Stimulated activated naive CD8-positive, alpha-beta T cell treated with anti-CD3 and anti-CD28 coated beads, Interleukin-15, Interleukin-2, amounts not matched to agents 100 ng/mL and 50 ng/mL, for 24 hours (primary cell): ENCODE measurements around the gene TTC19.

Source experiments
- H3K27ac Mint-ChIP-seq: one replicate; pipeline ENCODE4 v1.8.0; 2021; ENCODE audit warnings: mild to moderate bottlenecking, mixed read lengths
- H3K27me3 Mint-ChIP-seq: one replicate; pipeline ENCODE4 v1.8.0; 2021; ENCODE audit warnings: mixed read lengths
- H3K36me3 Mint-ChIP-seq: one replicate; pipeline ENCODE4 v1.8.0; 2021; ENCODE audit warnings: low read depth, mixed read lengths
- H3K4me1 Mint-ChIP-seq: one replicate; pipeline ENCODE4 v1.8.0; 2021; ENCODE audit warnings: low read depth, mixed read lengths
- H3K4me3 Mint-ChIP-seq: one replicate; pipeline ENCODE4 v1.8.0; 2021; ENCODE audit warnings: mild to moderate bottlenecking, mixed read lengths
- H3K9me3 Mint-ChIP-seq: one replicate; pipeline ENCODE4 v1.8.0; 2021; ENCODE audit warnings: mixed read lengths

Gene TTC19

GRCh38 chr17:15999141-15999973, at the start of gene TTC19, which contains the start of gene ZSWIM7:
TTC19 (plus strand) TSS chr17:15999824; CDS start chr17:15999849, 25 bp downstream.
ZSWIM7 (minus strand) TSS chr17:15999704; CDS start chr17:15999594, 110 bp downstream.
- Mint-ChIP-seq H3K4me1 (peaks cover 42% of the 10 kb centered on the region), H3K9me3 (no peaks in the 10 kb centered on the region), H3K27ac (peak within 1 kb of the TSS; percentile 98), H3K36me3 (peaks cover 47% of the 10 kb centered on the region), H3K4me3 (peak within 1 kb of the TSS; percentile 99), H3K27me3 (no peaks in the 10 kb centered on the region)

- H3K27me3 Mint-ChIP-seq = peaks cover 16% of the 10 kb centered on the region
- H3K9me3 Mint-ChIP-seq = no peaks in the 10 kb centered on the region
- no peaks in the 10 kb centered on the region for H3K36me3 Mint-ChIP-seq
- no peak overlapping the region for H3K4me3 Mint-ChIP-seq
- peaks cover 16% of the 10 kb centered on the region for H3K4me1 Mint-ChIP-seq
- no peak overlapping the region for H3K27ac Mint-ChIP-seq
These were observed 48.1 kb upstream of the TTC19 start for GRCh38 chr17:15951368-15952047.

- peaks cover 16% of the 10 kb centered on the region for H3K4me1 Mint-ChIP-seq
- H3K9me3 Mint-ChIP-seq = no peaks in the 10 kb centered on the region
- no peak overlapping the region for H3K27ac Mint-ChIP-seq
- peaks cover 14% of the 10 kb centered on the region for H3K27me3 Mint-ChIP-seq
- no peak overlapping the region for H3K4me3 Mint-ChIP-seq
- H3K36me3 Mint-ChIP-seq = no peaks in the 10 kb centered on the region
These were observed 47.5 kb upstream of the TTC19 start for GRCh38 chr17:15952048-15952532.

GRCh38 chr17:15952916-15953790, 46.5 kb upstream of the TTC19 start:
- Mint-ChIP-seq H3K36me3 (no peaks in the 10 kb centered on the region), H3K27ac (no peak overlapping the region), H3K4me1 (peaks cover 23% of the 10 kb centered on the region), H3K9me3 (no peaks in the 10 kb centered on the region), H3K4me3 (no peak overlapping the region), H3K27me3 (peaks cover 10% of the 10 kb centered on the region)

- no peaks in the 10 kb centered on the region for H3K36me3 Mint-ChIP-seq
- no peak overlapping the region for H3K4me3 Mint-ChIP-seq
- H3K4me1 Mint-ChIP-seq = peaks cover 34% of the 10 kb centered on the region
- H3K27ac Mint-ChIP-seq = no peak overlapping the region
- peaks cover 15% of the 10 kb centered on the region for H3K27me3 Mint-ChIP-seq
- H3K9me3 Mint-ChIP-seq = no peaks in the 10 kb centered on the region
These were observed 45.4 kb upstream of the TTC19 start for GRCh38 chr17:15954222-15954621.

- Mint-ChIP-seq H3K27ac (no peak overlapping the region), H3K36me3 (no peaks in the 10 kb centered on the region), H3K27me3 (peaks cover 15% of the 10 kb centered on the region), H3K9me3 (no peaks in the 10 kb centered on the region), H3K4me3 (no peak overlapping the region), H3K4me1 (peaks cover 41% of the 10 kb centered on the region)
These were observed 43.7 kb upstream of the TTC19 start for GRCh38 chr17:15955793-15956541.

GRCh38 chr17:15957206-15957605, 42.4 kb upstream of the TTC19 start:
- no peaks in the 10 kb centered on the region for H3K9me3 Mint-ChIP-seq
- H3K4me1 Mint-ChIP-seq = peaks cover 41% of the 10 kb centered on the region
- H3K36me3 Mint-ChIP-seq = no peaks in the 10 kb centered on the region
- H3K4me3 Mint-ChIP-seq = peak overlapping the region; percentile 3
- peaks cover 15% of the 10 kb centered on the region for H3K27me3 Mint-ChIP-seq
- H3K27ac Mint-ChIP-seq = peak overlapping the region; percentile 16

GRCh38 chr17:15957608-15958307, 41.9 kb upstream of the TTC19 start:
- H3K27ac Mint-ChIP-seq = peak overlapping the region; percentile 16
- no peaks in the 10 kb centered on the region for H3K9me3 Mint-ChIP-seq
- no peak overlapping the region for H3K4me3 Mint-ChIP-seq
- H3K27me3 Mint-ChIP-seq = peaks cover 15% of the 10 kb centered on the region
- H3K4me1 Mint-ChIP-seq = peaks cover 41% of the 10 kb centered on the region
- no peaks in the 10 kb centered on the region for H3K36me3 Mint-ChIP-seq

GRCh38 chr17:15958484-15958854, 41.2 kb upstream of the TTC19 start:
- peaks cover 15% of the 10 kb centered on the region for H3K27me3 Mint-ChIP-seq
- peaks cover 41% of the 10 kb centered on the region for H3K4me1 Mint-ChIP-seq
- no peaks in the 10 kb centered on the region for H3K36me3 Mint-ChIP-seq
- H3K9me3 Mint-ChIP-seq = no peaks in the 10 kb centered on the region
- peak overlapping the region; percentile 38 for H3K4me3 Mint-ChIP-seq
- H3K27ac Mint-ChIP-seq = peak overlapping the region; percentile 82

- Mint-ChIP-seq H3K4me3 (no peak overlapping the region), H3K4me1 (peaks cover 19% of the 10 kb centered on the region), H3K27ac (no peak overlapping the region), H3K9me3 (no peaks in the 10 kb centered on the region), H3K36me3 (no peaks in the 10 kb centered on the region), H3K27me3 (peaks cover 4% of the 10 kb centered on the region)
These were observed 35.9 kb upstream of the TTC19 start for GRCh38 chr17:15963670-15964110.

GRCh38 chr17:15965528-15965927, 34.1 kb upstream of the TTC19 start:
- Mint-ChIP-seq H3K27me3 (peaks cover 3% of the 10 kb centered on the region), H3K9me3 (no peaks in the 10 kb centered on the region), H3K36me3 (no peaks in the 10 kb centered on the region), H3K27ac (peak overlapping the region; percentile 9), H3K4me1 (peaks cover 6% of the 10 kb centered on the region), H3K4me3 (no peak overlapping the region)

GRCh38 chr17:15966183-15966878, 33.3 kb upstream of the TTC19 start:
- no peak overlapping the region for H3K27ac Mint-ChIP-seq

GRCh38 chr17:15966879-15967248, 32.8 kb upstream of the TTC19 start:
- H3K4me3 Mint-ChIP-seq = no peak overlapping the region
- H3K27me3 Mint-ChIP-seq = peaks cover 3% of the 10 kb centered on the region
- no peaks in the 10 kb centered on the region for H3K36me3 Mint-ChIP-seq
- no peaks in the 10 kb centered on the region for H3K9me3 Mint-ChIP-seq
- H3K27ac Mint-ChIP-seq = no peak overlapping the region
- peaks cover 6% of the 10 kb centered on the region for H3K4me1 Mint-ChIP-seq

More at GRCh38 chr17:15966183-15966878, 33.3 kb upstream of the TTC19 start:
- Mint-ChIP-seq H3K4me3 (no peak overlapping the region), H3K4me1 (peaks cover 6% of the 10 kb centered on the region), H3K9me3 (no peaks in the 10 kb centered on the region), H3K36me3 (no peaks in the 10 kb centered on the region), H3K27me3 (peaks cover 3% of the 10 kb centered on the region)
